HG02610 (cell line): ENCODE measurements around the gene PPP6R3.
"Not testable (repeated sequence)": the region's sequence is repeated elsewhere in the genome, so short reads cannot be mapped to it uniquely, and the experiment has no call there.

Source experiments
- ATAC-seq: cut with Tn5 transposase; IDR thresholded peaks from one replicate; pipeline ENCODE4 v1.9.1; 2021; ENCODE audit warnings: mild to moderate bottlenecking, moderate library complexity; ENCODE audit not compliant: unreplicated experiment

The PPP6R3 gene

DNA sequence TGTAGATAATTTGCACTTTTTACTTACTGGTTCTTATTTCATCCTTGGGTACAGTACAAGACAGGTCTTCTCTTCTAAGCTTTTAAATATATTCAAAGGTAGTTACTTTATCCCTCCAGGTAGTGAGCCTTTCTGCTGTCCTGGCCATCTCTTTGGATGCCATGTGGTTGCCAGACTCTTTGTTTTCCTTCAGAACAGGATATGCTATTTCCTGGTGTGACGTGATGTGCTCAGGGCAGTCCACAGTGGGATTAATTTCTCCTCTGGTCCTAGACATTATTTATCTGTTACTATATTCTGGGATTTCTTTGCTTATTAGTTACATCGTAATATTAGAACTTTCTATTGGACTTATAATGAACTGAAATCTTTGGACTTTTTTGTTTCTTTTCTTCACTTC, 63.7 kb downstream of the PPP6R3 start:
- no peak for ATAC-seq

DNA sequence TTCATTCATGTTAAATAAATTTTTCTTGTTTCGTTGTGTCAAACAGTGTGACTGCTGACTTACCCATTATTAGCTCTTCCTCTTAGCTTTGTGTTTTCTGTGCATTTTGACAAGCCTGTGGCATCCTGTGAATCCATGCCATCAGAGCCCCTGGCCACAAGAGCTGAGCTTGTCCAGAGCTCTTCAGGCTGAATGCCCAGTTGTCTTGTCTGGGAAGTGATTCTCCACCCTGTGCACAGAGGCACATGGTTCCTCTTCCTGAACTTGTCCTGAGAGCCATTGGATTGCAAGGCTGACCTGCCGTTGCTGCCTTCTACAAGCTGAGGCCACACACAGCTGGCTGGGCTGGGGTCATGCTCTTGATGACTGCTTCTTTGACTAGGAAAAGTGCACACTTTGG, 64.1 kb downstream of the PPP6R3 start:
- ATAC-seq = no peak

DNA sequence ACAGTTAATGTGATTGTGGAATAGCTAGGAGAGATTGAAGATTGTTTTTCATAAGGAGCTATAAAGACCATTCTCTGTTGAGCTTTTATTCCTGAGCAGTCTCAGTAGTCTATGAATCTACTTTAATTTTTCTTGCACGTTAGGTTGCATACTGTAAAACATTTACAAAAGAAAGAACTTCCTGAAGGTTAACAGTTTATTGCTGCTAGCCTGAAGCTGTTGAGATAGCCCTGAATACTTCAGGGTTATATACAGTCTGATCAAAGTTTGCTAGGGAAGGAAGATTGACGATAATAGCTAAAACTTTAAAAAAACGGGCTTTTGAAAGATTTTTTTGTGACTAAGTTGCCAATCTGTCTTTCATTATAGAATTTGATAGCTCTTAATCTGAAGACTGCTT, 64.8 kb downstream of the PPP6R3 start:
- ATAC-seq = no peak

DNA sequence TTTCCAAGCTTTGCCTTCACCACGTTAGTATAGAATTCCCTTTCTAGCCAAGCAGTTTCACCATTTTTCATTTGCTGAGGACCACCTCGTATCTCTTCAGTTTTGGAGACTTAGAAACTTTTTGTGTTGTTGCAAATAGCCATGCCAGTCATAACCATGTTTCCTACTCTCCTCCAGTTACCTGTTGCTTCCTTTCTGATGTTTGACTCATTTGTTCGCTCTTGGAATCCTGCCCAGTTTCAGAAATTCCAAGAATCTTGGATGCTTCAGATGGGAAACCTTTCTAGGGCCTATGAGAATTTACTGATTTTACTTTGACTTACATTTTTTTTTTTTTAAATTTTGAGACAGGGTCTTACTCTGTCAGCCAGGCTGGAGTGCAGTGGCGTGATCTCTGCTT, 65.4 kb downstream of the PPP6R3 start:
- no peak for ATAC-seq

DNA sequence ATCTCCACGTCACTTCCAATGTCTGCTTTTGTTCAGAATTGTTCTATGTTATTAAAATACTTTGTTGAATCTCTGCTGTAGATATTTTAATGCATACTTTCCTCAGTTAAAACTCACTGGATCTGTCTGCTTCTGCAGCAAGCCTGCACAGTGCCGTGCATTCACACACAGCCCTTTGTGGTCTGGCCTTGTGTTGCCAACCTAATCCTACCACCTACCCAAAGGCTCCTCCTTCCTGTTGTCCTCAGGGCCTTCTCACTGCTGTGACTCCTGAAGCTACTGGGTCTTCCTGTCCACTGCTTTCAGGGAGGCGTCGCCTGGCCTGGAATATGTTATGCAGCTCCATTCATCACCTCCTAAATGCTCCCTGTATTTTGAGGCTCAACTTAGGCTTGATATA, 67.0 kb downstream of the PPP6R3 start:
- no peak for ATAC-seq

DNA sequence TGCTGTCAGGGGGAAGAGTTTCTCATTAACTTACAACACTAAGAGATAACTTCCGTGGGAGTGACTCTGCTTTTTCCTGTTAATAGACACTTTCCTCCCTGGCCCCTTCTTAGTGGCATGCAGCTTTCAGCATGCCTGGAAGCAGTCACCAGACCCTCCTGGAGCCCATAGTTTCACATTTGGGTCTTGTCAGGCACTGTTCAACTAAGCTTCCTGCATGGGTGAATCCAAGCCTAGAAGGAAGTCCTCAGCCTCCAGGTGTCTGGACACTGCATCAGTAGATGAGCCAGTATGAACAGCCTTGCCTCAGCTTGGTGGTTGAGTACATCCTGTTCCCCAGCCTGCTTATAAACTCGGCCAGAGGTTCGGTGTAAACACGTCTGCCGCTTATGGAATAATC, 68.1 kb downstream of the PPP6R3 start:
- ATAC-seq = no peak

DNA sequence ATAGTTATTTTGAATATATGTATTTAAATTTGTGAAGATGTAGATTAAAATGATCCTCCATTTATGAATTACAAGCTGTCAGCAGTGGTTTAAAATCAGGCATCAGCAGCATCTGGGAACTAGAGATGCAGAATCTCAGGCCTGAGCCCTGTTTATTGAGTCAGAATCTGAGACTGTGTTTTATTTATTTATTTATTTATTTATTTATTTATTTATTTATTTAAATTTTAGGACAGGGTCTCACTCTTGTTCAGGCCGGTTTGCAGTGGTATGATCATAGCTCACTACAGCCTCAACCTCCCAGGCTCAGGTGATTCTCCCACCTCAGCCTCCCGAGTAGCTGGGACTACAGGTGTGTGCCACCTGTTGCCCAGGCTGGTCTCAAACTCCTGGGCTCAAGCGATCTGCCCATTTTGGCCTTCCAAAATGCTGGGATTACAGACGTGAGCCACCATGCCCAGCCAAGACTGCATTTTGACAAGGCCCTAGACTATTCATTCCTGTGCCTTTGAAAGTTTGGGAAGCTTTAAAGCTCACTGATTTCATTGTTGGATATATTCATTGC, 70.7 kb downstream of the PPP6R3 start:
- ATAC-seq = no peak

DNA sequence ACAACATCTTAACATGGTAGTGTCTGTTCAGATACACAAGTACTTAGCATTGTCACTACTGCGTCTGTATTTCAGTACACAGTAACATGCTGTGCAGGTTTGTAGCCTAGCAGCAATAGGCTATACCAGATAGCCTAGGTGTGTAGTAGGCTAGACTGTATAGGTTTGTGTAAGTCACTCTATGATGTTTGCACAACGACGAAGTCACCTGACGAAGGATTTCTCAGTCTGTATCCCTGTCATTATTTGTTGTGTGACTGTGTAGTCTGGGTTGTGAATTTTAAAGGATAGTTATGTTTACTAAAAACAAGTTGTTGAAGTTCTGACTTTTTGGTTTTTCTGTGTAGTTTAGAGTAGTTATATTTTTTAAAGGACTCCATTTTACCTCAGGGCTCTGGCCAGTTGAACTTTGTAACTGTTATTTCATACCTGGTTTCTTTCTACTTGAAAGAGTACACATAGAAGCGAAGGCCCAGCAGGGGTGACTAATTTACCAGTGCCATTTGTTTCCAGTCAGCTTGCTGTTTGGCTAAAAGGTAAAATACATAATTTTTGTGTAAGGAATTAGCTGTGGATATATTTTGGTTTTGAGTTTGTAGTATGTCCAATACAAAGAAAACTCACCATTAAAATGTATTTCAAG, 72.3 kb downstream of the PPP6R3 start:
- no peak for ATAC-seq

DNA sequence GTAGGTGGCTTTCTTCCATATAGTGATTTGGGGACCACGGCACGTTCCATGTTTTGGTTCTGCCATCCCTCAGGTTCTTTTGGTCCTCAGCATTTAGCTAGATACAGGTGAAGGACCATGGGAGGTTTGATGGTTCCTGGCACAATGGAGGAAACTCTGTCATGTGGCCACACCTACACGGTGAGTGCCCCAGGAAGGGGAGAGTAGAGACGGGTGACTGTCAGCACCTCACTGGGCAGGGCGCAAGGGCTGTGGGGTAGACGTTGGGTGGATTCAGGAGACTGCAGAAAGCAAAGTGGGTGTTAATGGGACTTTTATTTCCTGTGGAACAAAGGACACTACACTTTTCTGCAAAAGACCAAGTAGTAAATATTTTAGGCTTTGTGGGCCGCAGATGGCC, 73.4 kb downstream of the PPP6R3 start:
- no peak for ATAC-seq

DNA sequence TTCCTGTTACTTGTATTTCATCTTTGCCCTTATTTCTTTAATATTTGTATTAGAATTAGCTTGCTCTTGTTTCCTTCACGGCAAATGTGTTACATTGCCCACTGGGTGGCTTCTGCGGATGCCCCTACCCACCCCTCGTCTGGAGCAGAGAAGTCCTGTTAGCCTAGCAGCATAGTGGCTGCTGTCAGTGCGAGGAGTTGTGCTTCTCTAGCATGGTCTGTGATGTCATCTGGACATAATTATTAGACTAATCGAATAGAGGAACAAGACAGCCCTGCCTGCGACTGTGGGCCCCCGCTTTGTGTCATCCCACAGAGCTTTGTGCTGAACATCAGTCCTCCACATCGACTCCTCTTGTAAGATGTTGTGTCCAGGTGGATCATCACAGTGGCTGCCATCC, 74.5 kb downstream of the PPP6R3 start:
- no peak for ATAC-seq

DNA sequence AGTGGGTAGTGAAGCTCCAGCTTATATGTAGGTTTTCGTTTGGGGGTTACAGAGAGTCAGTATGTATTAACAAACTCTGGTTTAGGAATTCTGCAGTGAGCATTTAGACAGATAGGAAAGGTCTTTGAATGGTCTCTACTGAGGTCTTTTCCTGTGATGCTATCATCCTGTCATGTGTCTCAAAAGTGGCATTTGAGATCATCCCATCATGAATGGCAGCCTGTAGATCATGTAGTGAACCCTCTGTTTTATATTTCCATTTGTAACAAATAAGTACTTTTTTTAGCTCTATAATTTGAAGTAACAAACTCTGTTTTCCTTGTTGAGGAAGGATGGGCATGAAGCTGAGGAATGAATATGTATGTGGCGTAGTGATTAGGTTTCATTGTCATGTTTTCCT, 76.2 kb downstream of the PPP6R3 start:
- no peak for ATAC-seq

DNA sequence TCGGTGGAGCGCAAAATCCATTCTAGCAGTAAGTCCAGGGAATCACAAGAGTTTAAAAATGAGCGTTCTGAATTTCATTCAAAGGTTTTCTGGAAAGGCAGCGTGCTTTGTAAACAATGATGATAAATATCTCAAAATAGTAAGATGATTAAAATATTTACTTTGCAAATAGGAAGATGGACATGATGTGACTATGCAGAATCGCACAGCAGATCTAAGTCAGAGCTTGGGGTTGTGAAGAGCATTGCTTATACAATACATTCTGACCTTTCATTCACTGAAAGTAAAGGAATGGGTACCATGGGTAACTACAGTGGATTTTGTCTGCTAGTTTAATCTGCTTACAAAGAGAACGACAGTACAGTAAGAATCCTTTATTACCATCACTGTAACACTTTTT, 77.5 kb downstream of the PPP6R3 start:
- no peak for ATAC-seq

DNA sequence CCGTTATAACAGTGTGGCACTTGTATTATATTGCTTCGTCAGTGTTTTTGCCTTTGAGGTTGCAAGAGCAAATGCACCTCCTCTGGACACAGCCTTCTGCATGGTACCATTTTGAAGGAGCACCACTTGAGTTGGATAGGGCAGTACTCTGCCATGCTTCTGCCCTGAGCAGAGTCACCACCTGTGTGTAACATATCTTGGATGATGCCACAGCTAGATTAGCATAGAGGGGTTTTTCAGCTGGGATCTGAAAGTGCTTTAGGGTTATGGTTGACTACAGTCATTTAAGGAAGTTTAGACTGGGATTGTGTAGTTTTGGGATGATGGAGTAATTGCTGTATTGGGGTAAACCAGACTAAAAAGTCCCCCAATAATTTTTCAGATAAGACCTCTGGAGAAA, 78.8 kb downstream of the PPP6R3 start:
- no peak for ATAC-seq

DNA sequence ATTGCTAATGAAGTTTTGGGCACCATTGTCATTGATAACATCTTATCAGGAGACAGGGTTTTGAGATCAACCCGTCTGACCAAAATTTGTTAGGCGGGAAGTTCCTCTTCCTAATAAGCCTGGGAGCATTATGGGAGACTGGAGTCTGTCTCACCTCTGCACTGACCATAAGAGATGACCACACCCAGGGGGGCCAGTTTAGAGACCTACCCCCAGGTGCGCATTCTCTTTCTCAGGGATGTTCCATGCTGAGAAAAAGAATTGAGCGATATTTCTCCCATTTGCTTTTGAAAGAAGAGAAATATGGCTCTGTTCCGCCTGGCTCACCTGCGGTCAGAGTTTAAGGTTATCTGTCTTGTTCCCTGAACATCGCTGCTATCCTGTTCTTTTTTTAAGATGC, 80.0 kb downstream of the PPP6R3 start:
- not testable (repeated sequence) for ATAC-seq

DNA sequence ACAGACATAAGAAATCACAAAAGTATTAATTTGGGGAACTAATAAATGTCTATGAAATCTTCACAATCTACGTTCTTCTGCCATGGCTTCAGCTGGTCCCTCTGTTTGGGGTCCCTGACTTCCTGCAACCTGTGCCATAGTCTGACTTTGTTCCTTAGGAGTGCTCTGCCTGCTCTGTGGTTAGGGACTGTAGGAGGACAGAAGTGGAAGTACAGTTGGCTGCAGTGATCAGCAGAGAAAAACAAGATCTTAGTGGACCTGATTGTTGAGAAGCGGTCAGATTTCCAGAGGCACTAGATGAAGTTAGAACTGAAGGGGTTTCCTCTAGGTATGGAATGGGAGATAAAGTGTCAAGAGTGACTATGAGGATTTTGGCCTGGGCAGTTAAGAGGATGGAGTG, 80.6 kb downstream of the PPP6R3 start:
- no peak for ATAC-seq

DNA sequence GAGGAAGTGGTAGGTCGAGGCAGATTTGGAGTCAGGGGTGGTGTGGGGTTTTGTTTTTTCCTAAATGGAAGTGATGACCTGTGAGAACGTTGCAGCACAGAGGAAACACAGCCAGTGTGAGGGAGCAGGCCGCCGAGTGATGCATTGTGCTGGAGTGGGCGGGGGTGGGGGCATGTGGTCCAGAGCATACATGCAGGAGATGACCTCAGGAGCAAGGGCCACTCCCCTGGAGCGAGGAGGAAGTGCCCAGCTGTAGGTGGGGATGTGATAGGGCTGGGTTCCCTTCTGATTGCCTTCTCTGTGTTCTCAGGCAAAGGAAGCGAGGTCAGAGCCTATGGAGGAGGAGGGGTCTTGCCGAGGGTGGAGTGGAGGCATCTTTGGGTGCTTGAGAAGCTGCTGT, 81.4 kb downstream of the PPP6R3 start:
- ATAC-seq = no peak

DNA sequence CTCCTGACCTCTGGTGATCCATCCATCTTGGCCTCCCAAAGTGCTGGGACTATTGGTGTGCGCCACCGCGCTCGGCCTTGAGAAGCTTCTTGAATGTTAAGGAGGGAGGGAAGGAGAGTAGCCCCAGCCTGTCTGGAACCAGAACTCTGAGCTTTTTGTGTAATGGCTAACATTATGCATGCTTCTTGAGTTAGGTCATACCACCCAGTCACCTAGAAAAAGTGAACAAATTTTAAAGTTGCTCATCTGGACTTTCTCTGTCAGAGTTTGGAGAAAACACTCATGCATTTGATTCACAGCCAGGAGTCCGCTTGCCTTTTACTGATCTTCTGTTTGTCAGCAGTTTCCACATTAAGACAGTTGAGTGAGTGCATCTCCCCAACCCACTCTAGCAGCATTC, 82.1 kb downstream of the PPP6R3 start:
- ATAC-seq = no peak

DNA sequence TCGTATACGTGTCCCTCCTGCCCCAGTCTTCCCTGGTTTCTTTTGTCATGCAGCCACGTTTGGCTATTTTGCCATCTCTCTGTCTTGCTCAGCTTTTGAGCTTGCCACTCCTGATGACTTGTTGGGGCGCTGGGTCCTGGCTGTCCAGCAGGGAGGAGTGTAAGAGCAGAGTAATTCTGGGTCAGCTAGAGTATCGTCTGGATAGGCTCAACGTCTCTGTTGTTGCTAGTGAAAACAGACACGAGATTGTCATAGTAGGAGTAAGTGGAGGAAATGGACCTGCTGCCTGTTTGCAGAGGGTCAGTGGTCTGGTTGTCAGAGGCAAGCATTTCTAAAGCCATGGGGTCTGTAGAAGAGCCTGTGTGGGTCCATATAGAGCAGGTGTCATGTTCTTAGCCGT, 83.0 kb downstream of the PPP6R3 start:
- no peak for ATAC-seq

DNA sequence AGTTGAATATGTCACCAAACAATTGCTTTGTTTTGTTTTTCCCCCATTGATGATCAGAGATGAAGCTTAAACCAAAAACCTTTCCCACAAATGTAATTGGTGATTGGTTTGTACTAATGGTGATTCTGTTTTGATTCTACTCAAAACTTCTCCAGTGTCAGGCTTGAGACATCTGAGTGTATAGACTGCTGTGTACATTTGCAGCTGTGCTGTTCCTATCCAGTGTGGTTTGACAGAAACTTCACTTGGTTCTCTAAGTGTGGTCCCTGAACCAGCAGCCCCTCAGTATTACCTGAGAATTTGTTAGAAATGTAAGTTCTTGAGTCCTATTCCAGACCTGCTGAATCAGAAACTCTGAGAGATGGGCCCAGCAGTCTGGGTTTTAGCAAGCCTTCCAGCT, 84.8 kb downstream of the PPP6R3 start:
- no peak for ATAC-seq

DNA sequence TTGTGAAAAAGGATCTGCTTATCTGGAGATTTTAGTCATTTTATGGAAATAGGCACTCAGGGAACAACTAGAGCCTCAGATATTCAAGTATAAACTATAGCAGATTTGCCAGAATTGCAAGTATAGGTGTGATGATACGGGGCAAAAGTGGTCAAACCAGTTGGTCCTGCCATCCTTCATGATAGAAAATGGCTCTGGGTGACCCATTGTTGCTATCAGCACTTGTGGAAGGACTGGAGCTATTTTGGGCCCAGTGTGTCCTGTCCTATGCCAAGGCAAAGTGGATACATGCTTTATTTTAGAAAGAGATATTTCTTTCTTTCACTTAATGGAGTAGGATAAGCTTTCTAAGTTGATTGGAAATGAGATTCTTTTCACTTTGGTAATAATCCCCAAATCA, 85.2 kb downstream of the PPP6R3 start:
- ATAC-seq = no peak

DNA sequence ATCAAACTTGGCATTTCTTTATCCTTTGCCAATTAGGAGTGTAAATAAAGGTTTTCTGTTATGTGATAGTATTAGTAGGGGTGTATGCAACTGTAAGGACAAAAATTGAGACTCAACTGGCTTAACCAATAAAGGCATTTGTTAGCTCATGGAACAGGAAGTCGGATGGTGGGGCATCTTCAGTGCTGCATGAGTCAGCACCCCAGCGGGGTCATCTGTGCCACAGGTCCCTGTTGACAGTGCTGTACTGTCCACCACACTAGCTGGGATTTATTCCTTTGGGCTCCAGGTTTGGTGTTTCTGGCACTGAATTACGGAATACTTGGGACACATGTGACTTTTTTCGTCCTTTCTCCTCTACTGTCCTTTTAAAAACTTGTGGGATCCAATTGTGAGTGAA, 86.0 kb downstream of the PPP6R3 start:
- ATAC-seq = no peak

DNA sequence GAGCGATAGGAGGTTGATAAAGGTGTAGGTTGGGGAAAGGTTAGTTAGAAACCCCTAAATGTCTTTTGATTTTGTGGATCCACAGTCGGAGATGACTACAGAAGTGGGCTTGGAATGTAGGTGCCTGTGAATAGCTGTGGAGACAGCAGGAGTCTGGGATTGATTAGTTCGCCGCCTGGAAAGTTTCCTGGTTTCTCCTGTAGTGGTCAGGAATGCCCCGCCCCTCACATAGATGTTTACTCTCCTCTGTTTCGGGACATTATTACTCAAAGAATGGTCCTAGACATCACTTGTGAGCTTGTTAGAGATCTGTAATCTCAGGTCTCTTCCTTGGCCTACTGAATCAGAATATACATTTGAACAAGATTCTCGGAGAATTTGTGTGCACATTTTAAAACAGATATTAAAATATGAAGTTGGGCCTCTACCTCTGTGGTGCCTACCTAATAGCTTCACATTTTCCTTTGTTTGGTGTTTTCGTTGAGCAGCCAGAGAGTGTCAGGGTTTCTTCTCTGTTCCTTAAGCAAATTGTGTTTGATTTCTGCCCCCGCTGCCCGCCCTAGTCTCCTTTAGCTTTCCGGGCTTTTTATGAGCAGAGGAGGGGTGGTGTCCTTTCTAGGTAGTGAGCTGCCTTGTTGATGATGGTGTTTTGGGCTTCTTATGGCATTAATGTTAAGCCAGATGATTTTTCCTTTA, 89.4 kb downstream of the PPP6R3 start:
- ATAC-seq = no peak

DNA sequence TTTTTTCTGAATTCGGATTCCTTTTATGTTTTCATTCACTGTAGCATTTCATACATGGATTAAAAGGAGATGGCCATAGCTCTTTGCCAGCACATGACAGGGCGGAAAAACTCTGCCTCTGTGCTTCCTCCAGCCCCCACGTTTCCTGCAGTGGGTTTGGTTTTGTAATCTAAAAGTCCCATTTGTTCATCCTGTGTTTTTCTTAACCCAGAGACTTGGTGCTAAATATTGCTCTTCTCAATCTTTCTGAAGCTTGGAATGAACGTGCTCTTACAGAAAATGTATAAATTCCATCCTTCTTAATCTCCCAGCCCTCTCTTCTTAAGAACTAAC, 89.9 kb downstream of the PPP6R3 start:
- no peak for ATAC-seq
